A549 (cell line): ENCODE data around the gene MOCOS.

ENCODE experiments used
- JUN ChIP-seq, 2 experiments: fragments of >200 bp; sonication (Bioruptor Twin); formaldehyde crosslinking; IDR thresholded peaks; 2 replicates in 1 of 2; 3 replicates in 1 of 2; pipeline ENCODE4 v1.6.1; 2016 to 2017
- TF ChIP-seq, protein P1 (sequence below): fragments of >200 bp; sonication (Bioruptor Twin); formaldehyde crosslinking; IDR thresholded peaks from 3 replicates; pipeline ENCODE4 v1.5.1; 2016

DNA sequence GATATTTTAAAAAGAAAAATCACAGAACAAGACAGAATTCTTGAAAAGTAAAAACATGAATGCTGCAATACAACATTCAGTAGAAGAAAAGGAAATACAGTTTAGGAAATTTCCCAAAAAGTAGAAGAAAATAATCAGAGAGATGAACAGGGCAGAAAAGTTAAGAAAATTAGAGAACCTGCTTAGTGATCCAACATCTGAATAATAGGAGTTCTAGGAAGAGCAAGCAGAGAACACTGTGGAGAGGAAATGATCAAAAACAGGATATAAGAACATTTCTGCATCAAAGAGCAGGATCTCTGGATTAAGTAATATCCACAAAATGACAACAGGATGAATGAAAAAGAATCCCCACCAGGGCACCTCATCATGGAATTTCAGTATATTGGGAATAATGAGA lies 101.4 kb downstream of the MOCOS start:
- TF ChIP-seq, protein P1, sequence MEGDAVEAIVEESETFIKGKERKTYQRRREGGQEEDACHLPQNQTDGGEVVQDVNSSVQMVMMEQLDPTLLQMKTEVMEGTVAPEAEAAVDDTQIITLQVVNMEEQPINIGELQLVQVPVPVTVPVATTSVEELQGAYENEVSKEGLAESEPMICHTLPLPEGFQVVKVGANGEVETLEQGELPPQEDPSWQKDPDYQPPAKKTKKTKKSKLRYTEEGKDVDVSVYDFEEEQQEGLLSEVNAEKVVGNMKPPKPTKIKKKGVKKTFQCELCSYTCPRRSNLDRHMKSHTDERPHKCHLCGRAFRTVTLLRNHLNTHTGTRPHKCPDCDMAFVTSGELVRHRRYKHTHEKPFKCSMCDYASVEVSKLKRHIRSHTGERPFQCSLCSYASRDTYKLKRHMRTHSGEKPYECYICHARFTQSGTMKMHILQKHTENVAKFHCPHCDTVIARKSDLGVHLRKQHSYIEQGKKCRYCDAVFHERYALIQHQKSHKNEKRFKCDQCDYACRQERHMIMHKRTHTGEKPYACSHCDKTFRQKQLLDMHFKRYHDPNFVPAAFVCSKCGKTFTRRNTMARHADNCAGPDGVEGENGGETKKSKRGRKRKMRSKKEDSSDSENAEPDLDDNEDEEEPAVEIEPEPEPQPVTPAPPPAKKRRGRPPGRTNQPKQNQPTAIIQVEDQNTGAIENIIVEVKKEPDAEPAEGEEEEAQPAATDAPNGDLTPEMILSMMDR = no peak
- TF ChIP-seq JUN (IDR thresholded peaks at IDR 0.05) = no peak
